NCI-H2227 (cell line): ENCODE results near the gene ZYX.

Experiments
- DNase-seq: peaks from one replicate; lab custom pipeline; 2025; ENCODE audit not compliant: unreplicated experiment; lab: John Stamatoyannopoulos, UW

The ZYX gene

DNA sequence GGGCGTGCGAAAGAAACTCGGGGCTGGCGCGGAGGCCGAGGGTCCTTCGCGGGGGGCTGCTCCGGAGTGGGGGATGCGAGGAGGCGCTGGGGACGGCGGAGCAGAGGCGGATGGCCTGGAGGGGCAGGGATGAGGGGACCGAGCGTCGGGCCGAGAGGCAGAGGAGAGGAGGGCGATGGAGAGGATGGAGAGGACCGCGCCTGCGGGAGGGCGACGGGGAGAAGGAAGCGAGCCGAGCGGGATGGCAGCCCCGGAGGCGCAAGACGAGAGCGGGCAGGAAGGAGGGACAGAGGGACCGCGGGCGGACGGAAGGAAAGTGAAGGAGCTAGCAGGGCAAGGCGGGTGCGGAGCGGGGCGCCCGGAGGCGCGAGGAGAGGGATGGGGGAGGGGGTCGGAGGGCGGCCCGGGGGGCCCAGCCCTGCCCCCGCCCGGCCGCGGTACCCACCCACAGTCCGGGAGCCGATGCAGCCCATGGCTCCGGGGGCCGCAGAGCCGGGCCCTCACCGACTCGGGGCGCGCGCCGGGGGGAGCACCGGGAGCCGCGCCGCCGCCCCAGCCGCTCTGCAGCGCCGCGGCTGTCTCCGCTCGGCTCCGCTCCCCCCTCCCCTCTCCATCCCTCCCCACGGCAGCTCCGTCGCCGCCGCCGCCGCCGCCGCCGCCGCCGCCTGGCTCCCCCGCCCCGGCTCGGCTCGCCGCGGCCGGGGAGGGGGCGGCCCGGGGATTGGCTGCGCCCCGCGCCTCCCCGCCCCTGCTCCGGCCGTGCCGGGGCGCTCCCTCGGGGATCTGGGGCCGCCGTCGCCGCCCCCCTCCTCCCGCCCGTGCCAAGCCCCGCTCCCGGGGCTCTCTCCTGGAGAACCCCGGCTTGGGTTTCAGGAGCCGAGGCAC, 18.8 kb upstream of the ZYX start, which contains the start of gene FAM131B:
FAM131B (minus strand) TSS at position 583 of the 885 bp plus-strand sequence; CDS start at position 473, 110 bp downstream.
- DNase-seq, result peak; percentile 62

DNA sequence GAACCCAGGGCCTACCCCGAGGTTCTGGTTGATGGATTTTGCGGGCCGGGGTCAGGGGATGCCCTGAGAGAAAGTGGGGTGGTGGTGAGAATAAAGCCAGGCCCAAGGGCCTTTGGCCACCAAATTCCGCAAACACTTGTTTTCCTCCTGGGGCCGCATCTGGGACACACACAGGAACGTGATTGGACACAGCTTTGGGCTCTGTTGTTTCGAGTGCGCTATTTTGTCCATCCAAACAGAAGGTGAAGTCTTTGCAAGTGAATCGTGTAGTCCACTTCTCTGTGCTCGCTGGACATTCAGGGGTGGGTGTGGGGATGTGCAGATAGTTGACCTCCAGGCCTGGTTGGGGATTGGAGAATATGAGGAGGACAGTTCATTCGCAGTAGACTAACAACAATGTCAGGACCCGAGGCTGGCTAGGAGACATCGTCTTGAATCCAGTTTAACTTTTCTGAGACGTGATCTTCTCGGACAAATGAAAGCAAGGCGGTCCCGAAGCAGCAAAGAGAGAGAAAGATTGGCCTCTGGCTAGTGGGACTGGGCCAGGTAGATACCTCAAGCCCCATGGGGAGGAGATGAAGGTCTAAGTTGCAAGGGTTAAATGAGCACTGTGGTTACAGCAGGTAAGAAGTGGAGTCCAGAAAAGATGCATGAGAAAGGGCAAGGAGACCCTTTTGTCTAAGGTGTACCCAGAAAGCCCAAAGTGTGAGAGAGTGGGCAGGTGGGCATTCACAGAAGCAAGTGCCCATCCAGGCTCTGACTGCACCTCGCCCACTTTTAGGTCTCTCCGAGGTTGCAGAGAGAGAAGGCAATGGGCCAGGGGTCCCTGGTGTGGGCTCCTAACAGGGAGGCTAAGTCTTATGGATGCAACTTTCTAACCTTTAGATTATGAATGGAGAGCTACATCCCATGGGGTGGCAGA, 17.9 kb upstream of the ZYX start:
- no peak for DNase-seq

DNA sequence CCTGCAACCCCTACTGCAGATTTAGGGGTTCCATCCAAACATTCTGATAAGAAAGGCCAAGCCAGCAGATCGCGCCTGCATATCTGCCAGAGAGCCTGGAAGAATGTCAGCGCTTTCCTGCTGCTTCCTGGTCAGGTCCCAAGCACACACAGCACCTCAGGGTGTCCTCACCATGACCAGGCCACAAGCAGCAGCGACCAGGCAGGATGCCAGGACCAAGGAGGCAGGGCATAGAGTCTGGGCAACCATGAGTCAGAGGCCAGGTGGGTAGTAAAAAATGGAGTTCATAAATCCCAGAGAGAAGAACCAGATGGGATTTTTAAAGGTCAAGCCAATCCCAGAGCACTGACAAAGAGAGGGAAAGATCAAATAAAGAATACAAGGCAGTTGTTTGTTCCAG, 13.2 kb upstream of the ZYX start:
- no peak for DNase-seq

DNA sequence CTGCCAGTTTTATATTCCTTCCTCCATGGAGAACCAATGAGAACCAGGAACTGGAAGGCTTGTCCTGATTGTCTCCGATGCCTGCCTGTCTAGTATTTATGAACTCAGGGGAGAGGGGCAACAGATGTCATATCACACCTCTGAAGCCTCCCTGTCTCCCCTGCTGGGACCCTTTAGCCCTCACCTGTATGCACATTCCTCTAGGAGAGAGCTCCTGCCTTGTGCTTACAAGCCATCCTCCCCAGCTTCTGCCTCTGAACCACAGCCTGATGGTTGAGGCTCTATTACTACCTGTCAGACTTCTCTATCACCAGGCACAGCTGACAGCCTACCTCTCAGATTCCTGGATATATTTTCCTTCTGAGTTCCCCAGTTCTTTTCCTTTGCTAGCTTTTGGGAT, 12.8 kb upstream of the ZYX start:
- no peak for DNase-seq

GRCh38 chr7:143369678-143370651, 11.2 kb upstream of the ZYX start:
- no peak for DNase-seq

GRCh38 chr7:143372070-143372469, 9.1 kb upstream of the ZYX start:
- no peak for DNase-seq

DNA sequence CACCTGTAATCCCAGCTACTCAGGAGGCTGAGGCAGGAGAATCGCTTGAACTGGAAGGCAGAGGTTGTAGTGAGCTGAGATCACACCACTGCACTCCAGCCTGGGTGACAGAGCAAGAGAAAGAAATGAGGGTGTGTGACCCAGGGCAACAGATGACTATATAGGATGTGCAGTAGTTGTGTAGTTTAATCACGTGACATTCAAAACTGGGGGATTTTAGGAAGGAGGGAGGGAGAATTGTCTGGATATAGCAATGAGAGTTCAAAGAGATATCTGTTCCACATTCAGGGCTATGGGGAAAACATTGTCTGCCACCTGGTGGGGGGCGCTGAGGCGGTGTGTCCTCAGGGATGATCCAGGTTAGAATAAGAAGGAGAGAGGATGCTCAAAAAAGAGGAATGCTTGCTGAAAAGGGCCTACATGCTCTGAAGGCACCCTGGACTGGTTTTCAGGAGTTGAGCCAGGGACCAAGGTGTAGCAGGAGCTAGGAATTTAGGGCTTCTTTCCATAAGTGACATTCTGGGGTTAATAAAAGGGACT, 7.8 kb upstream of the ZYX start:
- no peak for DNase-seq

DNA sequence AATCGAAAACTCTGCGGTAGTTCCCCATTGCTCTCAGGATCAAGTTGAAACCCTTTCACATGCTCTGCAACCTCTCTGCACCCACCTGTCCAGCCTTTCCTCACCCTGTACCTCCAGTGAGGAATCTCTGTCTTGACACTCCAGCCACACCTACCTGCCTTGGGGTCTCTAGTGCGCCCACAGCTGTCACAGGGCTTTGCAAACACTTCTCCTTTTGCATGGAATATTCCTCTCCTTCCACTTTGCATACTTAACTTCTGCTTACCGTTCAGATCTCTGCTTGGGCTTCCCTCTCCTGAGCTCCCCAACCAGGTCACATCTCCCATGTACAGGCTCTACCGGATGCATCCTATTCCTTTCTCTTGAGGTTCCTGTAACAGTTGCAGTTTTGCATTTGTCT, 6.6 kb upstream of the ZYX start:
- DNase-seq, result no peak

DNA sequence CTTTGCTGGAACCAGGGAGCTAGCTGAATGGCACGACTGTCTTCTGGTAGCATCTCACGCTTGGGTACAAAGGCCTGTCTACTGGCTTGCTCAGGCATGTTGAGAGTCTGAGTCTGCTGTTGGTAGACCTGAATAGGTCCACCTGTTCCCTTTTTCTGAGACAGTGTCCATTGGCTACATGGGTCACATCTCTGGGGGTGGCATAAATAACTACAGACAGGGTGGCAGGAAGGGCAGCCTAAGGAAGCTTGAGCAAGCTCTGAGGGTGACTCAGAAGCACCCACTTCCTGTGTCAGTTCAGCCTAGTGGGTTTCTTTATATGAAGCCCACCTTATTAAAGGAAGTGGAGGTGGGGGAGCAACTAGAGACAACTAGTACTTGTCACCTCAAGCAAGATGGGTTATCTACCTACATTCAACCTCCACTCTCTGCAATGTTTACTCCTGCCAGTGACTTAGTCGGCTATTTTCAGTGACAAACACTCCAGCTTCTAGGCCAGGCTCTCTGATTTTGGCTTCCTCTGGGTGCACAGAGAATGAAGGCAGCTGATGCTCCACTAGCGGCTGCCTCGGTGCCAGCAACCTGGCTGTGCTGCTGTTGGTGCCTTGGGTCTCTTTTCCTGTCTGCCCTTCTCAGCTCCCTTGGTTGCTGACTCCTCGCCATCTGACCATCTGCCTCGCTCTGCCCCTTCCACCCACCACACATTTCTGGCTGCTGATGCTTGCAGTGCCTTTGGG, 5.7 kb upstream of the ZYX start:
- no peak for DNase-seq

DNA sequence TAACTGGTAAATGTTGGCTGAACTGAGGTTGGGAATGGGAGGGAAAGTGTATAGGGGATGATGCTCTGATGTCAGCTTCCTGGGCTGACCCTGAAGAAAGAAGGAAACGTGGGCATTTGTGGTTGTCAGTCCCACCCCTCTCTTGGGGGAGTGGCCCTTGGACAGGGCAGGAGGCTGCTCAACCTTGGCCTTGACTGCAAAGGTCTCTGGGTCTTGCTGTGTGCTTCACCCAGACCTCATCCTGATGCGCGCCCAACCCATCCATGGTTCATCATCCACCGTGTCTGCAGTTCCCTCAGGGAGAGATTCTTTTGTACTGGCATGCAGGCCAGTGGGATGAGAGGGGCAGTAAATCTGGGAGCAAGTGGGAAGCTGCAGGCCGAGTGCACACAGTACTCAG, 4.7 kb upstream of the ZYX start:
- no peak for DNase-seq

- peak; percentile 56 for DNase-seq
These were observed 1.4 kb upstream of the ZYX start for GRCh38 chr7:143379611-143380259.

- peak; percentile 90 for DNase-seq
These were observed 892 bp upstream of the ZYX start for GRCh38 chr7:143380260-143380645.

DNA sequence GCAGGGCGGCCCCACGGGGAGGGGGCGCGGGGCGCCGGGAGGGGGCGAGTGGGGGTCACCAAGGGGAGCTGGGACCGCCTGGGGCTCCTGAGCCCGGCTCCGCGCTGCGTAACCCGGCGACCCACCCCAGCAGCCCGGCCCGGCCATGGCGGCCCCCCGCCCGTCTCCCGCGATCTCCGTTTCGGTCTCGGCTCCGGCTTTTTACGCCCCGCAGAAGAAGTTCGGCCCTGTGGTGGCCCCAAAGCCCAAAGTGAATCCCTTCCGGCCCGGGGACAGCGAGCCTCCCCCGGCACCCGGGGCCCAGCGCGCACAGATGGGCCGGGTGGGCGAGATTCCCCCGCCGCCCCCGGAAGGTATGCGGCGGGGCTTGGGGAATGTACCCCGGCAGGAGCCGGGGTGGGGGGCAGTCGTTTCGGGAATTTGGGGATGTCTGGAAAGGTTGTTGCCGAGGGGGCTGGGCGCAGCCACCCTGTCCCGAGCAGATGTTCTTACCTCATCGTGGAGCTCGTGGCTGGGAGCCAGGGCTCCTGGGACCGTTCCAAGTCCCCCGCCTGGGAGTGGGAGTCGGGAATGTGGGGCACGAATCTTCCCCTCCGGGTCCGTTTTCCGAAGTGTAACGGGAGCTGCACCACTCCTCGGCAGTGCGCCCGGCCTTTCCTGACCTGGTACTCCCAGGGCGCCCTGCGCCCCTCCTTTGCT, 431 bp downstream of the ZYX start:
- DNase-seq, result no peak

GRCh38 chr7:143382126-143382790, 1.1 kb downstream of the ZYX start:
- no peak for DNase-seq

DNA sequence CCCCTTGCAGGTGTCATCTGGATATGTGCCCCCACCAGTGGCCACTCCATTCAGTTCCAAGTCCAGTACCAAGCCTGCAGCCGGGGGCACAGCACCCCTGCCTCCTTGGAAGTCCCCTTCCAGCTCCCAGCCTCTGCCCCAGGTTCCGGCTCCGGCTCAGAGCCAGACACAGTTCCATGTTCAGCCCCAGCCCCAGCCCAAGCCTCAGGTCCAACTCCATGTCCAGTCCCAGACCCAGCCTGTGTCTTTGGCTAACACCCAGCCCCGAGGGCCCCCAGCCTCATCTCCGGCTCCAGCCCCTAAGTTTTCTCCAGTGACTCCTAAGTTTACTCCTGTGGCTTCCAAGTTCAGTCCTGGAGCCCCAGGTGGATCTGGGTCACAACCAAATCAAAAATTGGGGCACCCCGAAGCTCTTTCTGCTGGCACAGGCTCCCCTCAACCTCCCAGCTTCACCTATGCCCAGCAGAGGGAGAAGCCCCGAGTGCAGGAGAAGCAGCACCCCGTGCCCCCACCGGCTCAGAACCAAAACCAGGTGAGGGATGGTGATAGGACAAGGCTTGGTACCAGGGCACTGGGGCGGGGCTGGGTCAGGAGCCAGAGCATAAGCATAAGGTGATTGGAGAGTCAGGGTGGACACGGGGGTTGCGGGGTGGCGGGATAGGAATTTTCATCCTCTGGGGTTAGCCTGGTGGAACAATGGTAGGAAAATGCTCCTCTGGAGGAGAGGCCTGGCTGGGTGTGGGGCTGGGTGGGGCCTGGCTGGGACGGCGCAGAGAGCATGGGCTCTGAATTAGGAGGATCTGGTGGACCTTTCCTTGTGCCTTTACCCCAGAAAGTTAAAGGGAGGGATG, 1.9 kb downstream of the ZYX start:
- no peak for DNase-seq

DNA sequence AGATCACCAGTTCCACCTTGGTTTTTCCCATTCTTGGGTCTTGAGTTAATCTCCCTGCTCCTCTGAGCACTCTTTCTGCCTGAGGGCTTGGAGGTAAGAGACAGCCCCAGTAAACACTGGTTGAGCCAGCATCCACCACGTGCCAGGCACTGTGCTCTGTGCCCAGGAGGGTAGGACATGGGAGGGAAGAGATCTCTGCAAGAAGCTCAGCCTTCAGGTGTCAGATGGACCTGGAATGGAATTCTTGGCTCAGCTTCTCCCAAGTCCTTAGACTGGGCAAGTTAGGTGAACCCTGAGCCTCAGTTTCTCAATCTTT, 2.5 kb downstream of the ZYX start:
- no peak for DNase-seq

DNA sequence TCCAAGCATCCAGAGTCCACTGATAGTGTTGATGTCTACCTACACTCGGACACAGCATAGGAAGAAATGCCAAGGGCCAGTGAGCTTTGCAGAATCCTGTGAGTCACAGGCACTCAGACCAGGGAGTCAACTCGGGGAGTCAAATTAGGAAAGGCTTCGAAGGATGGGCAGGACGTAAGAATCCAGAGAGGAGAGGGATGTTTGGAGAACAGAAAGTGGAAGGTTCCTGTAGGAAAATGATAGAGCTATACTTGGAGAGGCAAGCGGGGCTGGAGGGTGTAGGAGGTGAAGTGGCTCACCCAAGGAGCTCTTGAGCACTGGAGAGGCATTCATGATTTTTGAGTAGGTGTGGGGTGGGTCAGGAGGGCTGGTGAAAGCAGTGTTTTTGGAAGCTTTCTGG, 3.0 kb downstream of the ZYX start:
- DNase-seq, result no peak
